ENCODE data around the gene TLE3.

- TF ChIP-seq CTCF (IDR thresholded peaks at IDR 0.05; ENCODE audit: insufficient read depth, low read length, poor library complexity, severe bottlenecking) (no peak), EZH2phosphoT487 (conservative IDR thresholded peaks at IDR 0.05; ENCODE audit: low read length) (no peak)
These were observed 64.6 kb downstream of the TLE3 start for GRCh38 chr15:70033109-70033508.
